H9 (cell line): ENCODE data around the gene MSMO1. TPM values are rescaled to one million over a fixed set of nuclear protein-coding genes. Genes with fewer than 3 reads are reported as not detected.
"Not testable (repeated sequence)": the region's sequence is repeated elsewhere in the genome, so short reads cannot be mapped to it uniquely, and the experiment has no call there.

Experiments
- DNase-seq: peaks from one replicate; pipeline ENCODE4 v3.0.0-alpha.2; 2017
- H2AFZ ChIP-seq: one replicate; pipeline ENCODE4 v1.6.1; 2013; ENCODE audit warnings: mild to moderate bottlenecking, low read length, control low read depth, moderate library complexity
- H2AK5ac ChIP-seq: 2 replicates; pipeline ENCODE4 v1.6.1; 2013; ENCODE audit warnings: low read length, control low read depth, mixed read lengths; ENCODE audit not compliant: insufficient read length
- H2BK120ac ChIP-seq: one replicate; pipeline ENCODE4 v1.6.1; 2013; ENCODE audit warnings: low read depth, mild to moderate bottlenecking, low read length, control low read depth, inconsistent platforms; ENCODE audit not compliant: poor library complexity, severe bottlenecking
- H2BK12ac ChIP-seq: 2 replicates; pipeline ENCODE4 v1.6.1; 2013; ENCODE audit warnings: low read length, control low read depth, mixed read lengths, low read depth; ENCODE audit not compliant: insufficient read length
- H2BK15ac ChIP-seq: 2 replicates; pipeline ENCODE4 v1.6.1; 2013; ENCODE audit warnings: low read depth, low read length, control low read depth
- H2BK20ac ChIP-seq: one replicate; pipeline ENCODE4 v1.6.1; 2013; ENCODE audit warnings: low read depth, mild to moderate bottlenecking, low read length, control low read depth, inconsistent platforms; ENCODE audit not compliant: poor library complexity, severe bottlenecking
- H2BK5ac ChIP-seq: 2 replicates; pipeline ENCODE4 v1.6.1; 2013; ENCODE audit warnings: low read length, control low read depth, mixed read lengths; ENCODE audit not compliant: insufficient read length
- H3K14ac ChIP-seq: 2 replicates; pipeline ENCODE4 v1.6.1; 2013; ENCODE audit warnings: low read length, control low read depth; ENCODE audit not compliant: insufficient read depth
- H3K18ac ChIP-seq: 2 replicates; pipeline ENCODE4 v1.6.1; 2013; ENCODE audit warnings: low read depth, mild to moderate bottlenecking, mixed read lengths, low read length, control low read depth; ENCODE audit not compliant: insufficient read length
- H3K23ac ChIP-seq: 2 replicates; pipeline ENCODE4 v1.6.1; 2013; ENCODE audit warnings: low read length, control low read depth, mixed read lengths, low read depth; ENCODE audit not compliant: insufficient read length
- H3K23me2 ChIP-seq: 2 replicates; pipeline ENCODE4 v1.6.1; 2013; ENCODE audit warnings: low read depth, mild to moderate bottlenecking, mixed read lengths, low read length, control low read depth; ENCODE audit not compliant: insufficient read length, poor library complexity, severe bottlenecking
- H3K27ac ChIP-seq: 2 replicates; pipeline ENCODE4 v1.5.1; 2013; ENCODE audit warnings: low read length, control low read depth, mixed read lengths, low read depth; ENCODE audit not compliant: insufficient read length
- H3K27me3 ChIP-seq: 2 replicates; pipeline ENCODE4 v1.6.1; 2013; ENCODE audit warnings: low read length, control low read depth, inconsistent platforms; ENCODE audit not compliant: insufficient read depth
- H3K4ac ChIP-seq: 2 replicates; pipeline ENCODE4 v1.6.1; 2013; ENCODE audit warnings: low read depth, mild to moderate bottlenecking, control low read depth, inconsistent platforms, low read length, moderate library complexity
- H3K4me1 ChIP-seq: 2 replicates; pipeline ENCODE4 v1.6.1; 2013; ENCODE audit warnings: low read length, control low read depth, inconsistent platforms; ENCODE audit not compliant: insufficient read depth
- H3K4me2 ChIP-seq: 2 replicates; pipeline ENCODE4 v1.6.1; 2013; ENCODE audit warnings: low read length, control low read depth, mixed read lengths; ENCODE audit not compliant: insufficient read length, insufficient read depth
- H3K56ac ChIP-seq: 2 replicates; pipeline ENCODE4 v1.6.1; 2013; ENCODE audit warnings: low read depth, mild to moderate bottlenecking, mixed read lengths, low read length, control low read depth; ENCODE audit not compliant: insufficient read length
- H3K79me1 ChIP-seq: 2 replicates; pipeline ENCODE4 v1.6.1; 2013; ENCODE audit warnings: low read depth, mild to moderate bottlenecking, moderate library complexity, low read length, control low read depth, inconsistent platforms; ENCODE audit not compliant: insufficient read depth, poor library complexity, severe bottlenecking
- H3K79me2 ChIP-seq: 2 replicates; pipeline ENCODE4 v1.6.1; 2013; ENCODE audit warnings: low read length, control low read depth, inconsistent platforms; ENCODE audit not compliant: insufficient read depth
- H3K9ac ChIP-seq: 2 replicates; pipeline ENCODE4 v1.6.1; 2013; ENCODE audit warnings: low read length, control low read depth, mixed read lengths; ENCODE audit not compliant: insufficient read length; ENCODE audit errors: extremely low read depth
- H3K9me3 ChIP-seq: one replicate; pipeline ENCODE4 v1.6.1; 2013; ENCODE audit warnings: low read depth, low read length, inconsistent platforms; ENCODE audit not compliant: control insufficient read depth
- H3T11ph ChIP-seq: one replicate; pipeline ENCODE4 v1.6.1; 2013; ENCODE audit warnings: mild to moderate bottlenecking, low read length, control low read depth, inconsistent platforms
- H4K20me1 ChIP-seq: one replicate; pipeline ENCODE4 v1.6.1; 2013; ENCODE audit not compliant: control insufficient read depth, insufficient read length, insufficient read depth
- H4K5ac ChIP-seq: 2 replicates; pipeline ENCODE4 v1.6.1; 2013; ENCODE audit warnings: low read depth, mild to moderate bottlenecking, mixed read lengths, low read length, control low read depth; ENCODE audit not compliant: insufficient read length
- H4K8ac ChIP-seq: replicated peaks from 2 replicates; pipeline ENCODE4 v1.6.1; 2013; ENCODE audit warnings: low read length, control low read depth, mixed read lengths, low read depth; ENCODE audit not compliant: insufficient read length
- H4K91ac ChIP-seq: 2 replicates; pipeline ENCODE4 v1.6.1; 2013; ENCODE audit warnings: low read depth, mild to moderate bottlenecking, moderate library complexity, mixed read lengths, low read length, control low read depth; ENCODE audit not compliant: insufficient read length
- H3K27ac Mint-ChIP-seq, 3 experiments: 2 replicates in 2 of 3; 3 replicates in 1 of 3; pipeline ENCODE4 v1.8.0; 2020 to 2021; ENCODE audit warnings: mixed read lengths in 3 of 3, mild to moderate bottlenecking in 1 of 3, moderate library complexity in 1 of 3
- H3K27me3 Mint-ChIP-seq: 2 replicates; pipeline ENCODE4 v1.8.0; 2021; ENCODE audit warnings: low read depth, mild to moderate bottlenecking, moderate library complexity, mixed read lengths
- H3K36me3 Mint-ChIP-seq, 3 experiments: 2 replicates in 2 of 3; 3 replicates in 1 of 3; pipeline ENCODE4 v1.8.0; 2020 to 2021; ENCODE audit warnings: low read depth in 3 of 3, mixed read lengths in 3 of 3; ENCODE audit not compliant: insufficient read depth in 1 of 3
- H3K4me1 Mint-ChIP-seq, 2 experiments: 2 replicates each; pipeline ENCODE4 v1.8.0; 2020; ENCODE audit warnings: mixed read lengths in 2 of 2
- H3K4me3 Mint-ChIP-seq, 2 experiments: 2 replicates in 1 of 2; 3 replicates in 1 of 2; pipeline ENCODE4 v1.8.0; 2020 to 2021; ENCODE audit warnings: mild to moderate bottlenecking in 2 of 2, mixed read lengths in 2 of 2, moderate library complexity in 1 of 2
- H3K9me3 Mint-ChIP-seq, 2 experiments: 2 replicates in 1 of 2; 3 replicates in 1 of 2; pipeline ENCODE4 v1.8.0; 2020; ENCODE audit warnings: mild to moderate bottlenecking in 2 of 2, mixed read lengths in 2 of 2, moderate library complexity in 1 of 2
- WGBS: extraction: QIAGEN DNeasy Blood & Tissue Kit; methylation state at CpG from one replicate; pipeline ENCODE4 v1.1.7; 2013; ENCODE audit warnings: missing lambda C conversion rate, low lambda C conversion rate, mixed read lengths; ENCODE audit not compliant: insufficient read length; ENCODE audit errors: extremely low coverage; 5-methylcytosine and 5-hydroxymethylcytosine counted together
- total RNA-seq: library from RNA; stranded (reverse); gene quantifications from 2 replicates; pipeline ENCODE4 v1.2.1, GENCODE V29; 2021

MSMO1 gene
- total RNA-seq, 1 experiment from 2014 or later = 79.3 TPM

DNA sequence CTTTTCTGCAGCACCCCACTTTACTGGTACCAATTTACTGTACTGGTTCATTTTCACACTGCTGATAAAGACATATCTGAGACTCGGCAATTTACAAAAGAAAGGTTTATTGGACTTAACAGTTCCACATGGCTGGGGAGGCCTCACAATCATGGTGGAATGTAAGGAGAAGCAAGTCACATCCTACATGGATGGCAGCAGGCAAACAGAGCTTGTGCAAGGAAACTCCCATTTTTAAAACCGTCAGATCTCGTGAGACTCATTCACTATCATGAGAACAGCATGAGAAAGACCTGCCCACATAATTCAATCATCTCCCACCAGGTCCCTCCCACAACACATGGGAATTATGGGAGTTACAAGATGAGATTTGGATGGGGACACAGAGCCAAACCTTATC lies 42.8 kb upstream of the MSMO1 start:
- H3K9ac ChIP-seq, DNase-seq, H3K27ac ChIP-seq, H3K14ac ChIP-seq, H3K27ac Mint-ChIP-seq, H4K5ac ChIP-seq, H3K18ac ChIP-seq, H3K23ac ChIP-seq, H4K20me1 ChIP-seq, H3K27me3 ChIP-seq, H3K9me3 ChIP-seq, H3K56ac ChIP-seq, H3K79me1 ChIP-seq, H2AK5ac ChIP-seq, H2BK12ac ChIP-seq, H2BK120ac ChIP-seq, H4K91ac ChIP-seq, H2BK5ac ChIP-seq, H2AFZ ChIP-seq, H2BK15ac ChIP-seq, H3K4ac ChIP-seq, H3K23me2 ChIP-seq, H4K8ac ChIP-seq, H3K4me2 ChIP-seq, H3K4me3 Mint-ChIP-seq, H3K27me3 Mint-ChIP-seq, H3K79me2 ChIP-seq, H2BK20ac ChIP-seq, H3K4me1 ChIP-seq, H3T11ph ChIP-seq: not testable (repeated sequence)
- Mint-ChIP-seq H3K4me1 (peaks cover 7 to 12% of the 10 kb centered on the region in 2 experiments), H3K36me3 (peaks cover 20 to 27% (median 25%) of the 10 kb centered on the region in 3 experiments), H3K9me3 (peaks cover 15% of the 10 kb centered on the region in 2 experiments)
- no CpG with 5 or more reads among the region's 3 CpGs for WGBS

DNA sequence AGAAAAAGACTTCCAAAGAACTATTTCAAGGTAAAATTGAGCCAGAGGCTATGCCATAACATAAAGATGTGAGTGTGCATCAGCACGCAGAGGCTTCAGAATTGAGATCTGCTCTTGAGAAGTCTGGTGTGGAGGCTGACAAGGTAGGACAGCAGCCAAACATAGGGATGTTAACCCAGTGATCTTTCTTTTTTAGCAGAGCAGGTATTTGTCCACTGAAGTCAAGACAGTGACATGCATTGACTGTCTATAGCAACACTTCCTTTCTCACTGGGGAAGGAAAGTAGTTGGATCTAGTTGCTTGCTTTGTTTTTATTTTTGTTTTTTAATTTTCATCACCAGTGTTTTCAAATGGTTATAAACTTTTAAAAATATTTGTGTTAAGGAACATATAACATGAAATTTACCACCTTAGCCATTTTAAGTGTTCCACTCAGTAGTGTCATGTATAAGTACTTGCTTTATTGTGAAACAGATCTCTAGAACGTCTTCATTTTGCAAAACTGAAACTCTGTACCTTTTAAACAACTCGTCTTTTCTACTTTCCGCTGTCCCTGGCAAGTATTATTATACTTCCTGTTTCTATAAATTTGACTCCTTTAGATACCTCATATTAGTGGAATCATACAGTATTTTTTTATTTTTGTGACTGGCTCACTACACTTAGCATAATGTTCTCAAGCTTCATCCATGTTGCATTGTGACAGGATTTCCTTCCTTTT lies 40.7 kb upstream of the MSMO1 start:
- not testable (repeated sequence) for H3K14ac ChIP-seq

More for the DNA sequence above, 40.7 kb upstream of the MSMO1 start:
- not testable (repeated sequence) for H2BK20ac ChIP-seq, H3K27me3 ChIP-seq, H4K20me1 ChIP-seq, H3K27ac ChIP-seq, DNase-seq, H2AK5ac ChIP-seq, H3K4me1 Mint-ChIP-seq, H3K9ac ChIP-seq, H4K91ac ChIP-seq, H2AFZ ChIP-seq, H3K4ac ChIP-seq, H3K79me2 ChIP-seq, H4K8ac ChIP-seq, H3K56ac ChIP-seq, H3K4me2 ChIP-seq, H3K27ac Mint-ChIP-seq, H3K23ac ChIP-seq, H3K4me3 Mint-ChIP-seq, H3K9me3 ChIP-seq, H2BK12ac ChIP-seq, H3T11ph ChIP-seq, H2BK120ac ChIP-seq, H2BK15ac ChIP-seq, H3K4me1 ChIP-seq, H3K79me1 ChIP-seq, H3K18ac ChIP-seq, H3K27me3 Mint-ChIP-seq, H2BK5ac ChIP-seq, H3K23me2 ChIP-seq, H4K5ac ChIP-seq
- peaks cover 15% of the 10 kb centered on the region in 2 experiments for H3K9me3 Mint-ChIP-seq
- WGBS = no CpG with 5 or more reads among the region's 4 CpGs
- H3K36me3 Mint-ChIP-seq = peaks cover 20 to 27% (median 25%) of the 10 kb centered on the region in 3 experiments
